Astrocyte (in vitro differentiated cells and primary cell): ENCODE results near the gene VGLL3. TPM values are rescaled to one million over a fixed set of nuclear protein-coding genes. Genes with fewer than 3 reads are reported as not detected.

Source experiments
- DNase-seq: peaks from one replicate; pipeline ENCODE4 v3.0.0-alpha.2; 2010; ENCODE audit warnings: low read depth
- FAIRE-seq: peaks from 2 replicates; lab custom pipeline; 2011; peaks lifted over from hg19 to GRCh38; lab: Jason Lieb, UNC
- H2AFZ ChIP-seq: 2 replicates; pipeline ENCODE4 v1.6.0; 2012; ENCODE audit warnings: low read depth, low read length, inconsistent platforms
- H3K27ac ChIP-seq: 2 replicates; pipeline ENCODE4 v1.5.1; 2011; ENCODE audit warnings: low read depth, low read length, inconsistent platforms
- H3K27me3 ChIP-seq: 2 replicates; pipeline ENCODE4 v1.6.0; 2011; ENCODE audit warnings: low read length, inconsistent platforms; ENCODE audit not compliant: insufficient read depth
- H3K36me3 ChIP-seq: 2 replicates; pipeline ENCODE4 v1.5.1; 2011; ENCODE audit warnings: low read length, inconsistent platforms; ENCODE audit not compliant: insufficient read depth
- H3K4me1 ChIP-seq: 2 replicates; pipeline ENCODE4 v1.5.1; 2011; ENCODE audit warnings: low read length, inconsistent platforms; ENCODE audit not compliant: insufficient read depth
- H3K4me2 ChIP-seq: 2 replicates; pipeline ENCODE4 v1.6.0; 2012; ENCODE audit warnings: low read length, inconsistent platforms
- H3K4me3 ChIP-seq: 2 replicates; pipeline ENCODE4 v1.5.1; 2011; ENCODE audit warnings: low read depth, mild to moderate bottlenecking, low read length, inconsistent platforms; ENCODE audit not compliant: insufficient read depth
- H3K79me2 ChIP-seq: 2 replicates; pipeline ENCODE4 v1.6.0; 2012; ENCODE audit warnings: mild to moderate bottlenecking, low read length, inconsistent platforms; ENCODE audit not compliant: insufficient read depth
- H3K9ac ChIP-seq: 2 replicates; pipeline ENCODE4 v1.6.0; 2012; ENCODE audit warnings: mild to moderate bottlenecking, low read length, inconsistent platforms
- H3K9me3 ChIP-seq: 2 replicates; pipeline ENCODE4 v1.5.1; 2012; ENCODE audit warnings: low read depth, mild to moderate bottlenecking, low read length, inconsistent platforms; ENCODE audit not compliant: insufficient read depth
- H4K20me1 ChIP-seq: 2 replicates; pipeline ENCODE4 v1.6.0; 2012; ENCODE audit warnings: low read length, inconsistent platforms; ENCODE audit not compliant: insufficient read depth
- H3K27ac Mint-ChIP-seq: one replicate; pipeline ENCODE4 v1.8.0; 2021; ENCODE audit warnings: mild to moderate bottlenecking, mixed read lengths; ENCODE audit not compliant: unreplicated experiment
- H3K27me3 Mint-ChIP-seq: one replicate; pipeline ENCODE4 v1.8.0; 2021; ENCODE audit warnings: low read depth, mixed read lengths; ENCODE audit not compliant: unreplicated experiment
- H3K36me3 Mint-ChIP-seq: one replicate; pipeline ENCODE4 v1.8.0; 2021; ENCODE audit warnings: low read depth, mixed read lengths; ENCODE audit not compliant: unreplicated experiment
- H3K4me1 Mint-ChIP-seq: one replicate; pipeline ENCODE4 v1.8.0; 2021; ENCODE audit warnings: low read depth, mixed read lengths; ENCODE audit not compliant: unreplicated experiment
- H3K4me3 Mint-ChIP-seq: one replicate; pipeline ENCODE4 v1.8.0; 2021; ENCODE audit warnings: mild to moderate bottlenecking, moderate library complexity, mixed read lengths; ENCODE audit not compliant: unreplicated experiment
- H3K9me3 Mint-ChIP-seq: one replicate; pipeline ENCODE4 v1.8.0; 2021; ENCODE audit warnings: mild to moderate bottlenecking, mixed read lengths; ENCODE audit not compliant: unreplicated experiment
- EZH2 ChIP-seq: IDR thresholded peaks from 2 replicates; pipeline ENCODE4 v1.6.1; 2012; ENCODE audit warnings: mild to moderate bottlenecking, low read length, inconsistent platforms; ENCODE audit not compliant: insufficient read depth
- total RNA-seq: library from RNA; stranded (reverse); gene quantifications from 2 replicates; pipeline ENCODE4 v1.2.1, GENCODE V29; 2021
- TF ChIP-seq, protein P1 (sequence below): IDR thresholded peaks from 2 replicates; pipeline ENCODE4 v1.5.1; 2011; ENCODE audit warnings: low read depth, mild to moderate bottlenecking, inconsistent platforms, low read length, moderate library complexity; ENCODE audit not compliant: insufficient read depth

The VGLL3 gene
- total RNA-seq, 1 donor from 2014 or later = 63.7 TPM

DNA sequence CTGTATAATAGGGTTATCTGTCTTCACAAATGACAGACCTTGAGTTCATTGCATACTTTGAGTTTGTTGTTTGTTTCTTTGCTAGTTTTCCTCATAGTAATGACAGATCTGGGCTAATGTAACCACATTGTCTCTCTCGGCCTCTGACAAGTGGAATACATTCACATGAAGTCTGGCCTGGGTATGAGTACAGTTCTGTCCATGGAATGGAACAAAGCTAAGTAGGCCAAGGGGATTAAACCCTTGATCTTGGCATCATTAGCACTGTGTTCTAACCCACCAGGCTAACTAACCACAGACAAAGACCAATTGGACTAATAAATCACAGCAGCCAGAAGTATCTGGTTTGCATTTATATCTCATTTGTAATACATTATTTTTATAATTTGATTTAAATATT lies 7.6 kb upstream of the VGLL3 start:
- TF ChIP-seq EZH2 = no peak
- no peak overlapping the region for H3K27ac ChIP-seq
- no peaks in the 10 kb centered on the region for H3K79me2 ChIP-seq
- H3K36me3 ChIP-seq = no peaks in the 10 kb centered on the region
- Mint-ChIP-seq H3K9me3 (no peaks in the 10 kb centered on the region), H3K27ac (no peak overlapping the region), H3K4me1 (peaks cover 26% of the 10 kb centered on the region), H3K27me3 (no peaks in the 10 kb centered on the region), H3K4me3 (no peak overlapping the region), H3K36me3 (no peaks in the 10 kb centered on the region)
- no peaks in the 10 kb centered on the region for H3K27me3 ChIP-seq
- no peaks in the 10 kb centered on the region for H3K9me3 ChIP-seq
- H2AFZ ChIP-seq = no peak overlapping the region
- peaks cover 31% of the 10 kb centered on the region for H3K4me1 ChIP-seq
- H4K20me1 ChIP-seq = no peaks in the 10 kb centered on the region
- no peak overlapping the region for H3K4me2 ChIP-seq
- FAIRE-seq (no peak), DNase-seq (no peak)
- H3K4me3 ChIP-seq = no peak overlapping the region
- H3K9ac ChIP-seq = no peak overlapping the region

DNA sequence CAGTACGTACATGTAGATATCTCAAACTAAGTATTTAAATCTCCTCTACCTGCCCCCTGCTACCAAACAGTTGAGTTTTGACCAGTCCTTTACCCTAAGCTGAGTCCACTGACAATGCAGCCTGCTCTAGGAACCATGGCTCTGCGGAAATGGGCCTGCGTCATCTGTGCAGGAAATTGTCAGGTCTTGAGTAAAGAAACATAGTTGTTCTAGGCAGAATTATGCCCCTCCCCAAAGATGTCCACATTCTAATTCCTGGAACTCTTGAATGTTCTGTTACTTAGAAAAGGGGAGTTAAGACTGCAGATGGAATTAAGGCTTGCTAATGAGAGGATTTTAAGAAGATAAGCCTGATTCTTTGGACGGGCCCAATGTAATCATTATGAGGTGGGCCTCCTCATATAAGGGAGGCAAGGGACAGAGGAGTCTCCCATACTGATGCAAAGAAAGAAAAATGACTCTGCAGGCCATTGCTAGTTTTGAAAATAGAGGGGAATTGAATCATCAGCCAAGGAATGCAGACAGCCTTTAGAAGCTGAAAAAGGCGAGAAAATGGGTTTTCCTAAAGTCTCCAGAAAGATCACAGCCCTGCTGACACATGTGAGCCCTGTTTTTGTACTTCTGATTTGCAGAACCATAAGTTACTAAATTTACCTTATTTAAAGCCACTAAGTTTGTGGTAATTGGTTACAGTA lies 5.5 kb upstream of the VGLL3 start:
- Histone ChIP-seq H3K9me3 (no peaks in the 10 kb centered on the region), H3K27me3 (no peaks in the 10 kb centered on the region), H3K4me3 (peak overlapping the region; percentile 9), H3K9ac (peak overlapping the region; percentile 44), H3K36me3 (no peaks in the 10 kb centered on the region), H4K20me1 (no peaks in the 10 kb centered on the region), H3K79me2 (peaks cover 2% of the 10 kb centered on the region), H3K27ac (peak overlapping the region; percentile 82), H2AFZ (peak overlapping the region; percentile 78), H3K4me2 (peak overlapping the region; percentile 62), H3K4me1 (peaks cover 47% of the 10 kb centered on the region)
- Mint-ChIP-seq H3K9me3 (no peaks in the 10 kb centered on the region), H3K4me1 (peaks cover 33% of the 10 kb centered on the region), H3K27ac (peak overlapping the region; percentile 93), H3K4me3 (no peak overlapping the region), H3K36me3 (no peaks in the 10 kb centered on the region), H3K27me3 (no peaks in the 10 kb centered on the region)
- DNase-seq (peak; percentile 53), FAIRE-seq (peak; percentile 56)
- TF ChIP-seq EZH2 = no peak
- TF ChIP-seq, protein P1, sequence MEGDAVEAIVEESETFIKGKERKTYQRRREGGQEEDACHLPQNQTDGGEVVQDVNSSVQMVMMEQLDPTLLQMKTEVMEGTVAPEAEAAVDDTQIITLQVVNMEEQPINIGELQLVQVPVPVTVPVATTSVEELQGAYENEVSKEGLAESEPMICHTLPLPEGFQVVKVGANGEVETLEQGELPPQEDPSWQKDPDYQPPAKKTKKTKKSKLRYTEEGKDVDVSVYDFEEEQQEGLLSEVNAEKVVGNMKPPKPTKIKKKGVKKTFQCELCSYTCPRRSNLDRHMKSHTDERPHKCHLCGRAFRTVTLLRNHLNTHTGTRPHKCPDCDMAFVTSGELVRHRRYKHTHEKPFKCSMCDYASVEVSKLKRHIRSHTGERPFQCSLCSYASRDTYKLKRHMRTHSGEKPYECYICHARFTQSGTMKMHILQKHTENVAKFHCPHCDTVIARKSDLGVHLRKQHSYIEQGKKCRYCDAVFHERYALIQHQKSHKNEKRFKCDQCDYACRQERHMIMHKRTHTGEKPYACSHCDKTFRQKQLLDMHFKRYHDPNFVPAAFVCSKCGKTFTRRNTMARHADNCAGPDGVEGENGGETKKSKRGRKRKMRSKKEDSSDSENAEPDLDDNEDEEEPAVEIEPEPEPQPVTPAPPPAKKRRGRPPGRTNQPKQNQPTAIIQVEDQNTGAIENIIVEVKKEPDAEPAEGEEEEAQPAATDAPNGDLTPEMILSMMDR = no peak

DNA sequence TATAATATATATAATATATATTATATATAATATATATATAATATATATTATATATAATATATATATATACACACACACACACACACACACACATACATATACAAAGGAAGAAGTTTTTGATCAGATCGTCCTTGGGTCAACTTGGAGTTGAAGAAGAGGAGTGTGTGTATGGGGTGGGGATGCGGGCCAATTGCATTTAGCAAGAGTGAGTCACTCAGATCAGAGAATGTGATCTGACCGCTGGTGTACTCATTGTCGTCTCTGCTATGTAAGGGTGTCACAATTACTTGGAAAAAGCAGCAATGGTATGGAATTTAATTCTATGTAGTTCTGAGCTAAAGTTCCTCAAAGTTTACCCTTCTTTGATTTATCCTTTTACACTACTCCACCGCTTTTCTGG lies 4.6 kb upstream of the VGLL3 start:
- peak overlapping the region; percentile 44 for H3K9ac ChIP-seq
- peaks cover 49% of the 10 kb centered on the region for H3K4me1 ChIP-seq
- Mint-ChIP-seq H3K4me1 (peaks cover 35% of the 10 kb centered on the region), H3K4me3 (no peak overlapping the region), H3K36me3 (no peaks in the 10 kb centered on the region), H3K9me3 (no peaks in the 10 kb centered on the region), H3K27ac (peak overlapping the region; percentile 93), H3K27me3 (no peaks in the 10 kb centered on the region)
- peak overlapping the region; percentile 62 for H3K4me2 ChIP-seq
- peak overlapping the region; percentile 82 for H3K27ac ChIP-seq
- no peaks in the 10 kb centered on the region for H3K27me3 ChIP-seq
- FAIRE-seq (peak; percentile 87), DNase-seq (peak; percentile 92)
- no peaks in the 10 kb centered on the region for H3K9me3 ChIP-seq
- H3K4me3 ChIP-seq = no peak overlapping the region
- no peak overlapping the region for H2AFZ ChIP-seq
- H4K20me1 ChIP-seq = no peaks in the 10 kb centered on the region
- H3K36me3 ChIP-seq = no peaks in the 10 kb centered on the region
- peaks cover 9% of the 10 kb centered on the region for H3K79me2 ChIP-seq
- no peak for TF ChIP-seq EZH2
